Activated CD4-positive, alpha-beta T cell treated with anti-CD3 and anti-CD28 coated beads, Interleukin-2, amount 50 U/mL, for 48 hours (primary cell): ENCODE measurements around the gene DPP7.

Experiments used
- DNase-seq, 2 experiments: peaks; one replicate each; pipeline ENCODE4 v3.0.0-alpha.2; 2020

DPP7 gene

DNA sequence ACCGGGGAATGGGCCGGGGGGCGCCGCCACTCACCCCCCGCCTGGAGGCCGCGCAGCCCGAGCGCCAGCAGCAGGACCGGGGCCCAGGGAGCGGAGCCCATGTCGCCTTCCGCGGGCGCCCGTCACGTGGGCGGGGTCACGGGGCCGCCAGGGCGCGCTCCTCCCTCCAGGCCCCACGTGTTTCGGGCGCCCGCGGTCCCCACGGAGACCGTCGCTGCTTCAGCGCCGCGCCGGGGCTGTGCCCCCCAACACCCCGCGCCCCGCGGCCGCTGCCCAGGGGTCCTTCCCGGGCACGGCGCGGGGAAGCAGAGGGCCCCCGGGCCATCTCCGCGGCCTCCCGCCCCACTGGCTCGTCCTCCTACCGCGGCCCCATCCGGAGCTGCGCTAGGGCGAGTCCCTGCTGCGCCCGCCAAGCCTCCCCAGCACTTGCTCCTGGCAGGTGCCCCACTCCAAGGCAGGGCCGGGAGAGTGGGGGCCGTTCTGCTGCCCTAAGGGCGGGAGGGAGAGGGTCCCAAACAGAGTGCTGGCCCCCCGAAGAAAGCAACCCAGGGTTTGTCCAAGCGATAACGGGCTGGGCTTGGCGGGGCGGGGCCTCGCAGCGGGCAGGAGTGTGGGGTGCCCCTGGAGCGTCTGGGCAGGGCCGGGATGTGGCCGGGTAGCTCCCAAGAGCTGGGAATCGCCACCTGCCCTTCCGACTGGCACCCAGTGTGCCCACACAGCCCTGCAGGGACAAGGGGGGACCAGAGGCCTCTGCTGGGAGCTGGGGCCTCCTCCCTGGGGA, at the start of gene DPP7:
Gene DPP7, minus strand, starts transcription at position 121 of the 781 bp plus-strand sequence. Its CDS starts 20 bp downstream, at position 101.
- peak; percentile 79 to 83 for DNase-seq

- DNase-seq, result no peak
These were observed 49.3 kb upstream of the DPP7 start for GRCh38 chr9:137163805-137164204.

DNA sequence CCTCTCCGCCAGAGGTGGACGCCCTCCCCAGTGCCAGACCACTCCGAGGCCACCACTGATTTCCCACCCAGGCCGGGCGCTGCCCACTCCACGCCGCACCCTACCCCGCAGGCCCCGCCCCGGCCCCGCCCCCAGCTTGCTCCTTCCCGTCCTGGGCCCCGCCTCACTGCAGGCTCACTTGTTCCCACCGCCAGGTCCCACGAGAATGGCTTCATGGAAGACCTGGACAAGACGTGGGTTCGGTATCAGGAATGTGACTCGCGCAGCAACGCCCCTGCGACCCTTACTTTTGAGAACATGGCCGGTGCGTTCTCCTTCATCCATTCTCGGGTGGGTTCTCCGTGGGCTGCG, 48.8 kb upstream of the DPP7 start:
- no peak for DNase-seq

DNA sequence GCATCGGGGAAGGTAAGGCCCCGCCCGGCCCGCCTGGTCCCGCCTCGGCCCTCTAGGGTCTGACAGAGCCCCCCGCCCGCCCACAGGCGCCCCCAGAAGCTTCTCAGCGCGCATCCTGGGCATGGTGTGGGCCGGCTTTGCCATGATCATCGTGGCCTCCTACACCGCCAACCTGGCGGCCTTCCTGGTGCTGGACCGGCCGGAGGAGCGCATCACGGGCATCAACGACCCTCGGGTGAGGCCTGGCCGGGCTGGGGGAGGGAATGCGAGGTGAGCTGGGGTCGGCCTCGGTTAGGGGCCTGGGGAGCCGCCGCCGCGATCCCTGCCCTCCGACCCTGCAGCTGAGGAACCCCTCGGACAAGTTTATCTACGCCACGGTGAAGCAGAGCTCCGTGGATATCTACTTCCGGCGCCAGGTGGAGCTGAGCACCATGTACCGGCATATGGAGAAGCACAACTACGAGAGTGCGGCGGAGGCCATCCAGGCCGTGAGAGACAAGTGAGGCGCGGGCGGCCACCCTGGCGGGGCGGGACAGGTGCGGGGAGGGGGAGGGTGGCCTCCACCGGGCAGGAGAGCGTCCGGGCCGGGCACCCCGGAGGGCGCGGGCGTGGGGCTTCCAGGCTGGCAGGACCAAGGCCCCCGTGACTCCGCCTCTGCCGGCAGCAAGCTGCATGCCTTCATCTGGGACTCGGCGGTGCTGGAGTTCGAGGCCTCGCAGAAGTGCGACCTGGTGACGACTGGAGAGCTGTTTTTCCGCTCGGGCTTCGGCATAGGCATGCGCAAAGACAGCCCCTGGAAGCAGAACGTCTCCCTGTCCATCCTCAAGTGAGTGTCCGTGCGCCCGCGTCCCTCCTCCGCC, 48.2 kb upstream of the DPP7 start:
- DNase-seq, result no peak

- DNase-seq, result no peak
These were observed 47.3 kb upstream of the DPP7 start for GRCh38 chr9:137161558-137162486.

GRCh38 chr9:137160716-137161557, 46.4 kb upstream of the DPP7 start:
- no peak for DNase-seq

DNA sequence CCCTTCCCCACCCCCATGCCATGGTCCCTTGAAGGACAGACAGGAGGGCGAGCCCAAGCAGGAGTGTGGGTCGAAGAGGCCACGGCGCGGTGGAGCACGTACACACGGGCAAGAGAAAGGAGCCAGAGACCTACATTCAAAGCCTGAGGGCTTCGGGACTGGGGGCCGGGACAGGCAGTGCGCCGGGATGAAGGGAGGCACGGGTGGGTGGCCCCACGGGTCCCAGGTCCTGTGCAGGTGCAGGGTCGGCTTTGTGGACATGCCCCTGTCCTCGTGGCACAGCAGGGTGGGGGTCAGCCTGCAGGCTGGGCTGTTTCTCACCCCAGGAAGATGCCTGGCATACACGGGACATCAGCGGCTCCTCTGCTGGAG, 45.5 kb upstream of the DPP7 start:
- no peak for DNase-seq

DNA sequence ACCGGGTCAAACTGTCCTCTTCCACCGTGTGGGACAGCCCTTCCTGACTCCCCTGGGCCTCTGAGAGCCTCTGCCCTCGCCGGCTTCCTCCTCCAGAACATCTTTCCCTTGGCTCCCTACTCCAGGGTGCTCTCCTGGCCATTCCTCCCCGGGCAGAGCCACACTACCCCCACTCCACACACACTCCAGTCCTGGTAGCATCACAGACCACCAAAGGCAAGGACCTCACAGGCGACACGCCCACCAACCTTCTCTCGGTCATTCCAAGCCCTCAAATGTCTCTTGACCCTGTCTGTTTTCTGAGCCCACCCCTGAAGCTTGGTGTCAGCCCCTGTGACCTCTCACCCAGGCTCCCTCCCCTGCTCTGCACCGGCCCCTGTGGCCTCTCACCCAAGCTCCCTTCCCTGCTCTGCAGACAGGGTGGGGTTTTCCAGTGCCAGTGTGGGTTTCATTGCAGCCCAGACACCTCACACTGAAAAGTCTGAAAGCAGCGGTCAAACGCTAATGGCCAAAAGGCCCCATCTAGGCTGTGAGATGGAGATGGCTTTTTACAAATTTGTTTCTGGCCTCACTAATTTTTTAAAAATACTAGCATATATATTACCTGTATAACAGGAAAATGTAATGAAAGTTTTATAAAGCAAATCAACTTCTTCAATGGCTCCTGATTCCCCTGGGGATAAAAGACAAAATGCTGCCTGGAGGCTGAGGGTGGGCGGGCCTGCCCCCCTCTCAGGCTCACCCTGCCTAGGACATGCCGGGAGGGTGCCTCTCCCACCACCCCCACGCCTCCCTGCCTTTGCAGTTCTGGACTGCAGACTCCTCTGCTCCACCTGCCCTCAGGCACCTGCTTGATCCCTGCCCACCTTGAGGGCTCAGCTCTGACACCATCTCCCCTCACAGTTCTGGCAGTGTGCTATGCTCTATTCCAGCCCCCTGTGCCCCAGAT, 44.8 kb upstream of the DPP7 start:
- no peak for DNase-seq

- DNase-seq, result no peak
These were observed 44.1 kb upstream of the DPP7 start for GRCh38 chr9:137158625-137159024.

DNA sequence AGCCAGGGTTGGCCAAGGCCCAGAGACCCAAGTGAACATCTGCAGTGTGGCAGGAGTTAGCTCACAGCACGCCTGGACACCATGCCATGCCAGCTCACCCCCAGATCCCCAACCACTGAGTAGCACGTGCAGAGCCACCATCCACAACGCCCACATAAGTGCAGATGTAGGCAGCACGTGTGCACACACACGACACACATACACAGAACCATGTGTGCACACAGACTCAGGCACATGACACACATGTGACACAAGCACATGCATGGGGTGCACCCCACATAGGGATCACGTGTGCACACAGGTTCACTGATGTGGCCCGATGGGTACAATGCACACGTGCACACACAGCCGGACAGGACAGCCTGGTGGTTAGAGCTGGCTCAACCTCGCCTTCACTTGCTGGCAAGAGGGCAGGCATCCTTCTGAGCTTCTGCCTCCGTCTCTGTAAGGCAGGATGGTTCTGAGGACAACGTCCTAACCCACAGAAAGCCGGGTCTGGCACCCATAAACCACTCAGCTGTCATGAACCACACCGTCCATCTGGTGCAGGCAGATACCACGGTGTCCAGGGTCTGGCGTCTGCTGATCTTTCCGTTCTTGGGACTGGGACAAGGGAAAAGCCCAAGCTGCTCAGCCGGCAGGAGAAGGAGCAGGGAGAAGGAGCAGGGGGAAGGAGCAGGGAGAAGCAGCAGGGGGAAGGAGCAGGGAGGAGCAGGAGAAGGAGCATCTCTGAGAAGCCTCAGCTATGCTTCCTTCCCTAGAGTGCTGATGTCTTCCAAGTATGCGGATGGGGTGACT, 43.3 kb upstream of the DPP7 start:
- no peak for DNase-seq

DNA sequence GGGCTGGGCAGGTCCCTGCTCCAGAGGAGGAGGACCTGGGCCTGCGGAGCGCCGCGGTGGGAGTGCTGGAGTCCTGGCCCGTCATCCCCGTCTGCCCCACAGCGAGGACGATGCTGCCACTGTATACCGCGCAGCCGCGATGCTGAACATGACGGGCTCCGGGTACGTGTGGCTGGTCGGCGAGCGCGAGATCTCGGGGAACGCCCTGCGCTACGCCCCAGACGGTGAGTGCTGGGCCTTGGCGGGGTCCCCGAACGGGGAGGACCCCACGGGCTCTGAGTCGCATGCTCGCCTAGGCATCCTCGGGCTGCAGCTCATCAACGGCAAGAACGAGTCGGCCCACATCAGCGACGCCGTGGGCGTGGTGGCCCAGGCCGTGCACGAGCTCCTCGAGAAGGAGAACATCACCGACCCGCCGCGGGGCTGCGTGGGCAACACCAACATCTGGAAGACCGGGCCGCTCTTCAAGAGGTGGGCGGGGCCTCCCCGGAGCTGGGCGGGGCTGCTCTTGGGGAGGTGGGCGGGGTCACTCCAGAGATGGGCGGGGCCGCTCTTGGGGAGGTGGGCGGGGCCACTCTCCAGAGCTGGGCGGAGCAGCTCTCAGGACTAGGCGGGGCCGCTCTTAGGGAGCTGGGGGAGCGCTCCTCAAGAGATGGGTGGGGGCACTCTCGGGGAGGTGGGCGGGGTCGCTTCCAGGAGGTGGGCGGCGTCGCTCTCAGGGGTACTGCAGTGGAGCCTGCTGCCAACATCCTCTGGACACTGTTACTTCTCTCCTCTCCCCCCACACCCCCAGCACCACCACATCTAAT, 42.2 kb upstream of the DPP7 start:
- peak; percentile 63 for DNase-seq

- DNase-seq, result no peak
These were observed 38.4 kb upstream of the DPP7 start for GRCh38 chr9:137152844-137153405.

GRCh38 chr9:137150617-137151457, 36.3 kb upstream of the DPP7 start:
- peak; percentile 65 to 74 for DNase-seq

GRCh38 chr9:137149942-137150616, 35.5 kb upstream of the DPP7 start:
- DNase-seq, result peak in 1 of 2 experiments; percentile 60

DNA sequence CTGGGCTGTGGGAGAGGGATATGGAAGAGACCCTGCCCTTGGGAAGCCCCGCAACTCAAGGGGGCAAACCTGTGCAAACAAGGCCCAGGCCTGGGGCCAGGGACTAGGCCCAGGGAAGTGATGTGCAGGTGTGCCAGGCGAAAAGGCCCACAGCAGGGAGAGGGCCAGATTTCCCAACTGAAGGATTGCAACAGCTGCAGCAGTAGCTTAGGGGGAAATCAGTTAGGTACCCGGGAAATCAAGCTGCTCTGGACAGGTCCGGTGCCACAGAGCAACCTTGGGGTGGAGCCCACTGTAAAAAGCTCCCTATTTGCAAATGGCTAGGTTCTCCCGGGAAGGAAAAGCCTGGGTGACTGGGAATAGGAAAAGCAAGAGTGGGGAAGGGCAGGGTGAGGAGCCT, 34.8 kb upstream of the DPP7 start:
- no peak for DNase-seq

DNA sequence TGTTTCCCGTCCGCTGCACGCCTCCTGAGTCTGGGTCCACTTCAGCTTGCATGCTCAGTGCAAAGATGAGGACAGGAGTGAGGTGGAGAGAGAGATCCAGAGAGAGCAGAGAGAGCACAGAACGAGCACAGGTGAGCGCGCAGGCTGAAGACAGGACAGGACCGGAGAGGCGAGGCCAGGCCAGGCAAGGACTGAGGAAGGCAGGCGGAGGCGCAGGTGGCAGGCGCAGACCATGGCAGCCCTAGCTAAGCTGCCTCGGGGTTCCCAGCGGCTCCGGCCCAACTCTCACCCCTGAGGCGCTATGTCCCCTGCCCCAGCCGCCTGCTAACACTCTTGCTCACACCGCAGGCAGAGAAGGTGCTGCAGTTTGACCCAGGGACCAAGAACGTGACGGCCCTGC, 34.1 kb upstream of the DPP7 start:
- DNase-seq, result no peak

DNA sequence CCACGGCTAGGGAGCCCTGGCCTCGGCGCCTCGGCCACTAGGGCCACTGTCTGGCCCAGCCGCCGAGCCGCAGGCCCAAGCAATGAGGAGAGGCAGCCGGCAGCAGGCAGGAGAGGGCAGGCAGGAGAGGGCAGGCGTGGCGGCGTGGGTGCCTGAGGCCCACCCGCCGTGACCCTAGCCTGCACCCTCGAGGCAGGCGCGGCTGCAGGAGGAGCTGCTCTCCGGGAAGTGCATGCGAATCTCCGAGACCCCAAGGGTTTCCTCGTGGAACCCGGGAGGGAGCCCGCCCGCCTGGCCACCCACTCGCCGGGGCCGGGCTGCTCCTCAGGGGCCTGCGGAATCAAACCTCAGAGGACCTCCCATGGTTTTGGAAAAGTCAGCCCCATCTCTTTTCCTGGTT, 33.7 kb upstream of the DPP7 start:
- no peak for DNase-seq
